Measurements from ENCODE around the gene RAB4A. TPM values are rescaled to one million over a fixed set of nuclear protein-coding genes. Genes with fewer than 3 reads are reported as not detected.

Gene RAB4A
- total and polyA plus RNA-seq, 2 of the 8 experiments (the other 6 are each of a cell fraction or from before 2014, with no cell fraction given): 13.3 to 68.8 TPM

DNA sequence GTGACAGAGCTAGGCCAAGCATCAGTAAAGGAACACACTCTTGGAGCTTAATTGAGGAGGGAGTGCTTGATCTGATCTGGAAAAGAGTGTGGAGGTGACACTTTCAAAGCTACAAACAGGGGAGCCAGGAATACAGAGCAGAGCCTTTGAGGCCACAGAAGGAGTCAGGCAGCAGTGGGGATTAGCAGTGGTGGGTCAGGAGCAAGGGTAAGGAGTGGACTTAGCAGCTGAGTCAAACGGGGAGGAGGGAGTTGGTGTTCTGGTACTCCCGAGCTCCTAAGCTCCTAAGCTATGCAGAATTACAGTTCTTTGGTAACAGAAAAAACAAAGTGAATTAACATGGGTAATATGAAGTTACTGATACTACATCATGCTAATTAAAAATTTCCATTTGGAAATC lies 14.5 kb downstream of the RAB4A start:
- H3K56ac ChIP-seq (replicated peaks; ENCODE audit: insufficient read length, low read depth, low read length): no peak overlapping the region
- no peak overlapping the region for H3K9ac ChIP-seq (replicated peaks in 1 of 4; ENCODE audit: extremely low read depth in 1 of 4, low read depth in 3 of 4, low read length in 3 of 4)
- no peak overlapping the region for H2BK12ac ChIP-seq (ENCODE audit: low read depth, low read length)
- H2AK5ac ChIP-seq (ENCODE audit: low read depth, low read length): no peak overlapping the region
- H3K23ac ChIP-seq (ENCODE audit: insufficient read length): no peak overlapping the region
- no peaks in the 10 kb centered on the region for H3K27me3 ChIP-seq (replicated peaks in 1 of 4; ENCODE audit: control insufficient read depth in 3 of 4, extremely low read depth in 1 of 4, insufficient read depth in 3 of 4, low read length in 3 of 4)
- H3K4me1 ChIP-seq (replicated peaks in 1 of 4; ENCODE audit: control insufficient read depth in 3 of 4, insufficient read depth in 4 of 4, low read length in 3 of 4): peaks cover 0 to 4% (median under 1%) of the 10 kb centered on the region in 4 experiments; a peak in 1 of 7 replicates
- ChIA-PET POLR2A (ENCODE audit: partially characterized antibody) (interaction anchor here (0.7 to 1.4 kb wide), 3 partner anchors 10 to 23 kb away, joined by 3 to 4 read pairs (median 3); no protein-coding TSS in a partner anchor), CTCF (ENCODE audit: partially characterized antibody) (interaction anchor here (0.5 to 1.3 kb wide), 2 partner anchors 11 to 620 kb away, joined by 3 read pairs; no protein-coding TSS in a partner anchor)
- no peak overlapping the region for H3K14ac ChIP-seq (ENCODE audit: insufficient read length)
- no peak overlapping the region for H2BK15ac ChIP-seq (ENCODE audit: low read length)
- no peak overlapping the region for H4K91ac ChIP-seq (replicated peaks; ENCODE audit: insufficient read length, low read length)
- no peak overlapping the region for H4K8ac ChIP-seq (ENCODE audit: extremely low read depth, insufficient read depth, low read length)
- 90% methylated on average over 2 of the region's 2 CpGs; no CpG with 5 or more reads in 1 of the 2 experiments for WGBS, 2 experiments (ENCODE audit: extremely low coverage in 1 of 2, insufficient coverage in 1 of 2, insufficient read length in 1 of 2, insufficient replicate concordance in 2 of 2, low coverage in 1 of 2, low lambda C conversion rate in 2 of 2, missing lambda C conversion rate in 1 of 2)
- no peak overlapping the region for H2BK5ac ChIP-seq (ENCODE audit: low read depth, low read length)
- no peak overlapping the region for H3K4ac ChIP-seq (replicated peaks; ENCODE audit: insufficient read length, low read depth, low read length)
- H3K36me3 ChIP-seq (ENCODE audit: control insufficient read depth in 2 of 4, insufficient read depth in 4 of 4, low read length in 3 of 4): peaks cover 0 to 4% (median 1%) of the 10 kb centered on the region in 4 experiments; a peak in 2 of 8 replicates
- no peak overlapping the region for H3K18ac ChIP-seq (ENCODE audit: extremely low read depth, low read length)
- H2BK20ac ChIP-seq (ENCODE audit: low read length): no peak overlapping the region
- H3K27ac ChIP-seq (ENCODE audit: low read depth, low read length): no peak overlapping the region
- peaks cover 5% of the 10 kb centered on the region for H3K79me1 ChIP-seq (ENCODE audit: low read depth, low read length)
- no peak overlapping the region for H3K4me2 ChIP-seq (ENCODE audit: insufficient read depth in 1 of 2, low read depth in 2 of 2, low read length in 2 of 2)
- no peak overlapping the region for H3K4me3 ChIP-seq (ENCODE audit: extremely low read depth in 1 of 4, insufficient read depth in 2 of 4, low read depth in 3 of 4, low read length in 4 of 4)
- DNase-seq (ENCODE audit: low read depth in 1 of 2, low spot score in 2 of 2) (no peak), FAIRE-seq (no peak)
- no peaks in the 10 kb centered on the region; the same call in 1 of the 2 replicates for H3K23me2 ChIP-seq (ENCODE audit: low read depth, low read length)
- H3K79me2 ChIP-seq (ENCODE audit: control insufficient read depth in 1 of 2, insufficient read depth in 2 of 2, low read length in 2 of 2): peaks cover 3 to 50% of the 10 kb centered on the region in 2 experiments; a peak in 2 of 4 replicates
- H2AFZ ChIP-seq (ENCODE audit: low read length): no peak overlapping the region
- no peak overlapping the region for H4K5ac ChIP-seq (ENCODE audit: insufficient read length, low read depth, low read length)
- peaks cover 4 to 5% of the 10 kb centered on the region in 2 experiments for H4K20me1 ChIP-seq (replicated peaks in 1 of 2; ENCODE audit: control insufficient read depth in 1 of 2, insufficient read depth in 2 of 2, low read length in 2 of 2)
- H2BK120ac ChIP-seq (replicated peaks; ENCODE audit: low read depth, low read length): no peak overlapping the region
- H3K9me3 ChIP-seq (ENCODE audit: insufficient read depth in 2 of 2, low read depth in 1 of 2, low read length in 1 of 2): no peaks in the 10 kb centered on the region
- no peak for TF ChIP-seq KDM1A (IDR thresholded peaks at IDR 0.05; ENCODE audit: borderline replicate concordance, low read length)
- TF ChIP-seq SIX5 (IDR thresholded peaks at IDR 0.05; ENCODE audit: low read depth, low read length): no peak
- TF ChIP-seq RBBP5 (IDR thresholded peaks at IDR 0.05; ENCODE audit: borderline replicate concordance, low read depth, low read length): no peak
- TF ChIP-seq, protein P1, sequence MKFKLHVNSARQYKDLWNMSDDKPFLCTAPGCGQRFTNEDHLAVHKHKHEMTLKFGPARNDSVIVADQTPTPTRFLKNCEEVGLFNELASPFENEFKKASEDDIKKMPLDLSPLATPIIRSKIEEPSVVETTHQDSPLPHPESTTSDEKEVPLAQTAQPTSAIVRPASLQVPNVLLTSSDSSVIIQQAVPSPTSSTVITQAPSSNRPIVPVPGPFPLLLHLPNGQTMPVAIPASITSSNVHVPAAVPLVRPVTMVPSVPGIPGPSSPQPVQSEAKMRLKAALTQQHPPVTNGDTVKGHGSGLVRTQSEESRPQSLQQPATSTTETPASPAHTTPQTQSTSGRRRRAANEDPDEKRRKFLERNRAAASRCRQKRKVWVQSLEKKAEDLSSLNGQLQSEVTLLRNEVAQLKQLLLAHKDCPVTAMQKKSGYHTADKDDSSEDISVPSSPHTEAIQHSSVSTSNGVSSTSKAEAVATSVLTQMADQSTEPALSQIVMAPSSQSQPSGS (IDR thresholded peaks at IDR 0.05; ENCODE audit: low read length): no peak
- no peak for TF ChIP-seq SAP30 (IDR thresholded peaks at IDR 0.05; ENCODE audit: insufficient read depth, insufficient replicate concordance, low read length)
- TF ChIP-seq RAD21 (IDR thresholded peaks at IDR 0.05 in 1 of 2, conservative IDR thresholded peaks at IDR 0.05 in 1 of 2; ENCODE audit: low read depth in 2 of 2, low read length in 2 of 2): no peak
- no peak for TF ChIP-seq TAF7 (optimal IDR thresholded peaks at IDR 0.05; ENCODE audit: borderline replicate concordance, low read depth, low read length)
- TF ChIP-seq RXRA (IDR thresholded peaks at IDR 0.05; ENCODE audit: insufficient read depth, low read depth, low read length): no peak
- no peak for TF ChIP-seq KDM5A (IDR thresholded peaks at IDR 0.05; ENCODE audit: low read length)
- TF ChIP-seq CEBPB (IDR thresholded peaks at IDR 0.05; ENCODE audit: low read depth, low read length): no peak
- TF ChIP-seq BACH1 (IDR thresholded peaks at IDR 0.05; ENCODE audit: low read length): no peak
